Measurements from ENCODE around the gene IFNAR1.

GRCh38 chr21:33314111-33314510 is 10.7 kb upstream of the IFNAR1 start:
- TF ChIP-seq POLR2AphosphoS5 (IDR thresholded peaks at IDR 0.05; ENCODE audit: low read depth) (no peak), CTCF (conservative IDR thresholded peaks at IDR 0.05; ENCODE audit: low read depth in 2 of 2) (no peak), REST (IDR thresholded peaks at IDR 0.05; ENCODE audit: unreplicated experiment) (no peak)
